ENCODE measurements around the gene ACBD7.
A peak's percentile ranks its signal among the peaks of the same experiment; 100 is the strongest.

The ACBD7 gene

GRCh38 chr10:15099886-15100285 is 11.3 kb upstream of the ACBD7 start:
- DNase-seq (ENCODE audit: low read depth): no peak
- TF ChIP-seq POLR2A (IDR thresholded peaks at IDR 0.05; ENCODE audit: extremely low read depth, insufficient read length) (no peak), MYC (IDR thresholded peaks at IDR 0.05; ENCODE audit: low read depth, low read length) (no peak), CTCF (IDR thresholded peaks at IDR 0.05; ENCODE audit: low read depth, low read length) (no peak), MAX (IDR thresholded peaks at IDR 0.05; ENCODE audit: low read depth, low read length) (no peak)
- H3K4me3 ChIP-seq (ENCODE audit: low read depth, low read length): no peak overlapping the region

- H3K4me3 ChIP-seq (ENCODE audit: low read depth, low read length): peak within 1 kb of the TSS; percentile 89
- DNase-seq (ENCODE audit: low read depth): peak; percentile 87
- no peak for TF ChIP-seq CTCF (IDR thresholded peaks at IDR 0.05; ENCODE audit: low read depth, low read length)
- TF ChIP-seq MAX (IDR thresholded peaks at IDR 0.05; ENCODE audit: low read depth, low read length): peak; percentile 2; the same call in 1 of the 2 replicates
- peak; percentile 73 for TF ChIP-seq POLR2A (IDR thresholded peaks at IDR 0.05; ENCODE audit: extremely low read depth, insufficient read length)
- TF ChIP-seq MYC (IDR thresholded peaks at IDR 0.05; ENCODE audit: low read depth, low read length): no peak; the same call in none of the 2 replicates
Observed at GRCh38 chr10:15097011-15097812, 8.6 kb upstream of the ACBD7 start, which contains the start of gene RPP38. Gene RPP38, plus strand, starts transcription at chr10:15097355. Its CDS starts 5,960 bp downstream, at chr10:15103315.

GRCh38 chr10:15096661-15097010 is 8.1 kb upstream of the ACBD7 start:
- DNase-seq (ENCODE audit: low read depth): no peak
- peak overlapping the region; percentile 89 for H3K4me3 ChIP-seq (ENCODE audit: low read depth, low read length)
- TF ChIP-seq MYC (IDR thresholded peaks at IDR 0.05; ENCODE audit: low read depth, low read length): no peak
- TF ChIP-seq POLR2A (IDR thresholded peaks at IDR 0.05; ENCODE audit: extremely low read depth, insufficient read length): no peak
- TF ChIP-seq MAX (IDR thresholded peaks at IDR 0.05; ENCODE audit: low read depth, low read length): no peak
- no peak for TF ChIP-seq CTCF (IDR thresholded peaks at IDR 0.05; ENCODE audit: low read depth, low read length)

GRCh38 chr10:15092855-15093408 is 4.4 kb upstream of the ACBD7 start:
- no peak for TF ChIP-seq MYC (IDR thresholded peaks at IDR 0.05; ENCODE audit: low read depth, low read length)
- no peak for TF ChIP-seq CTCF (IDR thresholded peaks at IDR 0.05; ENCODE audit: low read depth, low read length)
- no peak for TF ChIP-seq MAX (IDR thresholded peaks at IDR 0.05; ENCODE audit: low read depth, low read length)
- TF ChIP-seq POLR2A (IDR thresholded peaks at IDR 0.05; ENCODE audit: extremely low read depth, insufficient read length): no peak
- no peak overlapping the region for H3K4me3 ChIP-seq (ENCODE audit: low read depth, low read length)
- DNase-seq (ENCODE audit: low read depth): no peak

- TF ChIP-seq CTCF (IDR thresholded peaks at IDR 0.05; ENCODE audit: low read depth, low read length): no peak
- no peak overlapping the region for H3K4me3 ChIP-seq (ENCODE audit: low read depth, low read length)
- no peak for DNase-seq (ENCODE audit: low read depth)
Observed at GRCh38 chr10:15091418-15091817, 2.8 kb upstream of the ACBD7 start.
